Prostate gland (tissue), 2 donors: Measurements from ENCODE around the gene CYBA. TPM values are rescaled to one million over a fixed set of nuclear protein-coding genes. Genes with fewer than 3 reads are reported as not detected.

ENCODE experiments used
- DNase-seq: peaks from one replicate; pipeline ENCODE4 v3.0.0-alpha.2; 2019; ENCODE audit warnings: low spot score
- H3K27ac ChIP-seq, 2 donors: fragments of 200-600 bp; sonication (generic); 2 replicates each; pipeline ENCODE4 v1.5.1; 2017 to 2019
- H3K27me3 ChIP-seq: fragments of 200-600 bp; sonication (generic); replicated peaks from 2 replicates; pipeline ENCODE4 v1.5.1; 2019; ENCODE audit not compliant: insufficient read depth
- H3K36me3 ChIP-seq, 2 donors: fragments of 200-600 bp; sonication (generic); 1 replicate in 1 of 2; 2 replicates in 1 of 2; pipeline versions ENCODE4 v1.5.1 to v1.8.1; 2017 to 2019
- H3K4me1 ChIP-seq: fragments of 200-600 bp; sonication (generic); replicated peaks from 2 replicates; pipeline ENCODE4 v1.5.1; 2019
- H3K4me3 ChIP-seq, 2 donors: fragments of 200-600 bp; sonication (generic); 2 replicates each; pipeline ENCODE4 v1.5.1; 2017 to 2019
- H3K9me3 ChIP-seq: fragments of 200-600 bp; sonication (generic); 2 replicates; pipeline ENCODE4 v1.5.1; 2017
- CTCF ChIP-seq, 4 experiments: fragments of 200-600 bp in 2 of 4; fragments of 450-650 bp in 2 of 4; sonication (generic) in 2 of 4; IDR thresholded peaks; 1 replicate in 3 of 4; 2 replicates in 1 of 4; pipeline ENCODE4 v1.5.1; 2016 to 2019; ENCODE audit warnings: antibody characterized with exemption in 4 of 4, mild to moderate bottlenecking in 2 of 4, moderate library complexity in 2 of 4
- POLR2A ChIP-seq: fragments of 450-650 bp; IDR thresholded peaks from one replicate; pipeline ENCODE4 v1.6.1; 2016; ENCODE audit warnings: antibody characterized with exemption, mild to moderate bottlenecking
- POLR2AphosphoS5 ChIP-seq: sonication (generic); formaldehyde crosslinking; IDR thresholded peaks from one replicate; pipeline ENCODE4 v1.6.1; 2017; ENCODE audit warnings: antibody characterized with exemption
- WGBS: methylation state at CpG from one replicate; pipeline ENCODE4 v1.1.5; 2018; 5-methylcytosine and 5-hydroxymethylcytosine counted together
- intact Hi-C: fragments of 100-400 bp; cut with DNase I; formaldehyde crosslinking; loops from one replicate; pipeline ENCODE4 v1.14.2; 2022
- total RNA-seq, 2 donors: library from RNA; depleted of rRNA; stranded (reverse); fragments of >200 nt; gene quantifications; one replicate each; pipeline ENCODE4 v1.1.0, GENCODE V29; 2016

CYBA gene
- total RNA-seq, 2 donors from 2014 or later, result 86.0 to 155 TPM

- no peak for DNase-seq
- H3K27me3 ChIP-seq, result no peaks in the 10 kb centered on the region
- H3K36me3 ChIP-seq, result peaks cover 22 to 31% of the 10 kb centered on the region in 2 donors
- peaks cover under 1% of the 10 kb centered on the region for H3K4me1 ChIP-seq
- intact Hi-C loops, result no loop called here
- H3K4me3 ChIP-seq, result no peak overlapping the region
- WGBS, result 89% methylated on average over 19 of the region's 19 CpGs
- no peak overlapping the region for H3K27ac ChIP-seq
- TF ChIP-seq POLR2A (no peak), POLR2AphosphoS5 (no peak), CTCF (IDR thresholded peaks at IDR 0.05) (no peak)
- no peaks in the 10 kb centered on the region for H3K9me3 ChIP-seq
Observed at GRCh38 chr16:88622125-88622524, 28.7 kb downstream of the CYBA start.

GRCh38 chr16:88619859-88620815, 30.7 kb downstream of the CYBA start:
- no peak for DNase-seq
- Histone ChIP-seq H3K9me3 (no peaks in the 10 kb centered on the region), H3K27me3 (no peaks in the 10 kb centered on the region), H3K36me3 (peaks cover 19 to 30% of the 10 kb centered on the region in 2 donors), H3K4me1 (peaks cover 7% of the 10 kb centered on the region), H3K4me3 (no peak overlapping the region), H3K27ac (no peak overlapping the region)
- WGBS, result 95% methylated on average over 14 of the region's 14 CpGs
- intact Hi-C loops, result no loop called here
- TF ChIP-seq POLR2A, result no peak
- no peak for TF ChIP-seq POLR2AphosphoS5

- no peaks in the 10 kb centered on the region for H3K27me3 ChIP-seq
- H3K36me3 ChIP-seq, result peaks cover 15 to 20% of the 10 kb centered on the region in 2 donors
- H3K4me1 ChIP-seq, result peaks cover 7% of the 10 kb centered on the region
- intact Hi-C loops, result no loop called here
- WGBS, result 91% methylated on average over 19 of the region's 19 CpGs
- no peak overlapping the region for H3K27ac ChIP-seq
- no peak overlapping the region for H3K4me3 ChIP-seq
- no peak for DNase-seq
- TF ChIP-seq POLR2A, result no peak
- TF ChIP-seq CTCF (IDR thresholded peaks at IDR 0.05), result no peak
- TF ChIP-seq POLR2AphosphoS5, result no peak
- no peaks in the 10 kb centered on the region for H3K9me3 ChIP-seq
Observed at GRCh38 chr16:88618956-88619667, 31.7 kb downstream of the CYBA start.

GRCh38 chr16:88618182-88618955, 32.5 kb downstream of the CYBA start:
- H3K36me3 ChIP-seq, result peaks cover 12% of the 10 kb centered on the region in 2 donors
- 80% methylated on average over 20 of the region's 20 CpGs for WGBS
- H3K27ac ChIP-seq, result no peak overlapping the region
- no peaks in the 10 kb centered on the region for H3K9me3 ChIP-seq
- intact Hi-C loops, result no loop called here
- peaks cover 7% of the 10 kb centered on the region for H3K4me1 ChIP-seq
- H3K4me3 ChIP-seq, result no peak overlapping the region
- TF ChIP-seq POLR2A (no peak), POLR2AphosphoS5 (no peak), CTCF (IDR thresholded peaks at IDR 0.05) (no peak)
- H3K27me3 ChIP-seq, result no peaks in the 10 kb centered on the region
- no peak for DNase-seq
